ENCODE measurements around the gene ZNRF3. TPM values are rescaled to one million over a fixed set of nuclear protein-coding genes. Genes with fewer than 3 reads are reported as not detected.

The ZNRF3 gene
- total and polyA plus RNA-seq, 11 donors = 1.8 to 9.2 (median 6.2) TPM

- Histone ChIP-seq H3K4me3 (no peak overlapping the region), H3K27me3 (peaks cover 0 to 2% (median 0%) of the 10 kb centered on the region in 9 donors), H3K36me3 (no peaks in the 10 kb centered on the region), H3K9me3 (peaks cover 0 to 3% (median 0%) of the 10 kb centered on the region in 12 donors), H3K4me1 (peaks cover 0 to 24% (median 11%) of the 10 kb centered on the region in 12 donors), H3K27ac (no peak overlapping the region)
- no peak for ATAC-seq
- DNase-seq = no peak
- no peak for TF ChIP-seq CTCF (IDR thresholded peaks at IDR 0.05)
- no peak for TF ChIP-seq POLR2A (IDR thresholded peaks at IDR 0.05)
- intact Hi-C loops (cut with DNase I) = no loop called here
Observed at GRCh38 chr22:28980326-28980725, 97.0 kb downstream of the ZNRF3 start.

- Histone ChIP-seq H3K36me3 (no peaks in the 10 kb centered on the region), H3K4me1 (peaks cover 0 to 18% (median 4%) of the 10 kb centered on the region in 12 donors), H3K27ac (no peak overlapping the region), H3K27me3 (peaks cover 0 to 2% (median 0%) of the 10 kb centered on the region in 9 donors), H3K4me3 (no peak overlapping the region), H3K9me3 (peaks cover 0 to 8% (median 0%) of the 10 kb centered on the region in 12 donors)
- no peak for ATAC-seq
- TF ChIP-seq CTCF (IDR thresholded peaks at IDR 0.05) = no peak
- TF ChIP-seq POLR2A (IDR thresholded peaks at IDR 0.05) = no peak
- no peak for DNase-seq
- 95 to 98% (median 97%) methylated on average over 14 of the region's 14 CpGs for WGBS, 4 donors
- intact Hi-C loops (cut with DNase I) = no loop called here
Observed at GRCh38 chr22:28981818-28982499, 98.6 kb downstream of the ZNRF3 start.

GRCh38 chr22:28983190-28983589 is 99.8 kb downstream of the ZNRF3 start:
- intact Hi-C loops (cut with DNase I) = no loop called here
- no peak overlapping the region for H3K27ac ChIP-seq
- H3K4me3 ChIP-seq = no peak overlapping the region
- no peak for ATAC-seq
- TF ChIP-seq CTCF (IDR thresholded peaks at IDR 0.05) = no peak
- no peak for TF ChIP-seq POLR2A (IDR thresholded peaks at IDR 0.05)
- H3K9me3 ChIP-seq = peaks cover 0 to 8% (median 0%) of the 10 kb centered on the region in 12 donors
- H3K4me1 ChIP-seq = peaks cover 0 to 9% (median 0%) of the 10 kb centered on the region in 12 donors
- H3K27me3 ChIP-seq = peaks cover 0 to 2% (median 0%) of the 10 kb centered on the region in 9 donors
- 85 to 94% (median 89%) methylated on average over 7 of the region's 7 CpGs for WGBS, 4 donors
- DNase-seq = no peak
- peaks cover 0 to 12% (median 0%) of the 10 kb centered on the region in 9 donors for H3K36me3 ChIP-seq

GRCh38 chr22:28983788-28984441 is 100.5 kb downstream of the ZNRF3 start:
- no peak for ATAC-seq
- Histone ChIP-seq H3K27me3 (peaks cover 0 to 2% (median 0%) of the 10 kb centered on the region in 9 donors), H3K4me1 (peaks cover 0 to 7% (median 0%) of the 10 kb centered on the region in 12 donors), H3K9me3 (peaks cover 0 to 8% (median 0%) of the 10 kb centered on the region in 12 donors), H3K27ac (no peak overlapping the region), H3K36me3 (peaks cover 0 to 13% (median 0%) of the 10 kb centered on the region in 9 donors), H3K4me3 (no peak overlapping the region)
- TF ChIP-seq CTCF (IDR thresholded peaks at IDR 0.05) = no peak
- TF ChIP-seq POLR2A (IDR thresholded peaks at IDR 0.05) = no peak
- no peak for DNase-seq
- 81 to 89% (median 85%) methylated on average over 4 of the region's 4 CpGs for WGBS, 4 donors
- intact Hi-C loops (cut with DNase I) = no loop called here
